CD4-positive, alpha-beta T cell treated with Interleukin-2 at 100 ng/mL for 4 hours (primary cell): Measurements from ENCODE around the gene DCAKD.
"Not testable (repeated sequence)": the region's sequence is repeated elsewhere in the genome, so short reads cannot be mapped to it uniquely, and the experiment has no call there.

Experiments used
- DNase-seq: peaks from one replicate; pipeline ENCODE4 v3.0.0-alpha.2; 2020; ENCODE audit warnings: low spot score

The DCAKD gene

GRCh38 chr17:45063198-45063597, 11.8 kb upstream of the DCAKD start:
- no peak for DNase-seq

DNA sequence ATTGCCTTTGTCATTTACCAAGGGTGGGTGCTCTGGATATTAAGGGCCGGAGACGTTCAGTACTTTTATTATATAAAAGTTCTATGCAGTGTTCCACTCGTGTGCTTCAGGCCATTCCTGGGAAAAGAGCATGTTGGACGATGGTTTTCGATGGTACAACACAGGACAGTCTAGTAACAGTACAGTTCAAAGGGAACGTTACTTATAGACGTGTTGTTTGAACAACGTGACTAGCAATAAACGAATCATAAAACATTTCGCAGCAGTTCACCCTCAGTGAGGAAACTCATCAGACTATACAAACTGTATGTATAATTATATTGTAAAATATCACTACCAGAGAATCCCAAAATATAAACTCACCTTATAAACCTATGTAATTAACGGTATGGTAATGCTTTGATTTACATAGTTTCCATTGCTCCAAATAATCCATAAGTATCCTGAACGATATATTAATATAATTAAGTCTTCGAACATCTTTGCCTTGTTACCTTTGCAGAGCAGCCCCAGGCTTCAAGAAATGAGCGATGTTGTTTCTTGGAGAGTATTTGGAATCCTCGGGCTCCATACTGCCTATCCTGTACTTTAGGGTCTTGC, 10.3 kb upstream of the DCAKD start:
- no peak for DNase-seq

DNA sequence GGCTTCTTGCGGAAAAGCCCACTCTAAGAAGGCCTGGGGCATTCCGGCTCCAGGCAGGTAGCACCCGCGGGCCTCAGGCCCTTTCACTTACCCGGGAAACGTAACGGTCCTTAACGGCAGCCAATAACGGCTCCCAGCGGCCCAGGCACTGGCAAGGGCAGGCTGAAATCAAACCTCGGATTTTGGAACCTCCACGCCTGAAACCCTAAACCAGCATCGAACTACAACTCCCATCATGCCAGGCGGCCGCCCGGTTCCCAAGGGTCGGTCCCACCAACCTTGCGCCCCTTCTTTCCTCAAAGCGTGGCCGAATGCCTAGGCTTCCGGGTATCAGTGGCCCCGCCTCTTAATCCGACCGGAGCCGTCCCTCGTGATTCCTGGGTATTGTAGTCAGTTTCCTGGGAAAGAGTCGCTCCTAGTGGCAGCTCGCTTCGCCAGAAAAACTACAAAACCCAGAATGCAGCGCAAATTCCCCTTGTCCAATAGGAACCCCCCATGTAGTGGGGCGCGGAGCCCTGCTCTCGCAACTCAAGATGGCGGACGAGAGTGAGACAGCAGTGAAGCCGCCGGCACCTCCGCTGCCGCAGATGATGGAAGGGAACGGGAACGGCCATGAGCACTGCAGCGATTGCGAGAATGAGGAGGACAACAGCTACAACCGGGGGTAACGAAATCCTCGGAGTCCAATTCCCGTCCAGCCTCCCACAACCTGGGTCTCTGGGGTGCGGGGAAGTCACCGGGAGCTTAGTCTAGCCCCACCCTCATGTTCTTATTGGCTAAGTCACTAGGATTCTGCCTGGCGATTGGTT, 9.6 kb upstream of the DCAKD start, which contains the start of gene NMT1:
Gene NMT1 (plus strand): TSS at position 521 of the 809 bp plus-strand sequence. CDS start 13 bp downstream, at position 534.
- peak; percentile 99 for DNase-seq

DNA sequence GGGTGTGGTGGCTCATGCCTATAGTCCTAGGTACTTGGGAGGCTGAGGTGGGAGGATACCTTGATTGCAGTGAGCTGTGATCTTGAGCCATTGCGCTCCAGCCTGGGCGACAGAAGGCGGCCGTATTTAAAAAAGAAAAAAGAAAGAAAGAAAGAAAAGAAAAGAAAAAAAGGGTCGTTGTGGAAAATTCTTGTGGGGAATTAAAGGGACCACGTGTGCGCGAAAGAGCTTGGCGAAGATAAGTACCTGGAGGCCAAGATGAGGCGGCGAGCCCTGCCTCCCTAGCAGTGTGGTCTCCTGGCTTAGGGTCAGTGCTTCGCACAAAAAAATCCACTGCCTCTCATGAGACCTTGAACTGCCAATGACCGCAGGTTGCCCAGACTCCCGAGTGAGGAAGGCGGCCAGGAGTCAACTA, 9.0 kb upstream of the DCAKD start:
- no peak for DNase-seq

DNA sequence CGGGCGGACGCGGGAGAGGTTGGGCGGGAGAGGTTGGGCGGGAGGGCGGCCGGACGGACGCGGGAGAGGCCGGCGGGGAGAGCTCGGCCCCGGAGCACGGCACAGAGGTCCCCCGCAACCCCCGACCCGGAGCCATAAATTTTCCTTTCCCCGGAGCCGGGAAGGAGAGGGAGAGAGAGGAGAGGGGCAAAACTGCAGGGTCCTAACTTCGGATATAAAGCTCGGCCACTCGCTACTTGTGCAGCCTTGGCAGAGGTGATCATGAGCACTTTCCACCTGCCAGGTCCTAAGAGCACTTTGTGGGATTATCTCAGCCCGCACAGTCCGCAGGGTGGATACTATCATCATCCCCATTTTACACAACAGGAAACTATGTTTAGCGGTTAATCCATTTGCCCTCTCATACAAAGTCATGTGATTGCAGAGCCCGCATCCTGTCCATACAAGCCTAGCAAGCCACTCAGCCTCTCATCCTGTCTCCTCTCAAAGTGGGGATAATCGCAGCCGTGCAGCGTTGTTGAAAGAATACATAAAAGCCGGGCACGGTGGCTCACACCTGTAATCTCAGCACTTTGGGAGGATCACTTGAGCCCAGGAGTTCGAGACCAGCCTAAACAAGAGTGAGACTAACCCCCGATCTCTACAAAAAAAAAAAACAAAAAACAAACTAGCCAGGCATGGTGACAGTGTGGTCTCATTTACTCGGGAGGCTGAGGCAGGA, 780 bp upstream of the DCAKD start:
- peak; percentile 51 for DNase-seq

GRCh38 chr17:45051720-45052051, 254 bp upstream of the DCAKD start:
- not testable (repeated sequence) for DNase-seq

GRCh38 chr17:45050481-45051059, 862 bp downstream of the DCAKD start:
- DNase-seq = peak; percentile 54

DNA sequence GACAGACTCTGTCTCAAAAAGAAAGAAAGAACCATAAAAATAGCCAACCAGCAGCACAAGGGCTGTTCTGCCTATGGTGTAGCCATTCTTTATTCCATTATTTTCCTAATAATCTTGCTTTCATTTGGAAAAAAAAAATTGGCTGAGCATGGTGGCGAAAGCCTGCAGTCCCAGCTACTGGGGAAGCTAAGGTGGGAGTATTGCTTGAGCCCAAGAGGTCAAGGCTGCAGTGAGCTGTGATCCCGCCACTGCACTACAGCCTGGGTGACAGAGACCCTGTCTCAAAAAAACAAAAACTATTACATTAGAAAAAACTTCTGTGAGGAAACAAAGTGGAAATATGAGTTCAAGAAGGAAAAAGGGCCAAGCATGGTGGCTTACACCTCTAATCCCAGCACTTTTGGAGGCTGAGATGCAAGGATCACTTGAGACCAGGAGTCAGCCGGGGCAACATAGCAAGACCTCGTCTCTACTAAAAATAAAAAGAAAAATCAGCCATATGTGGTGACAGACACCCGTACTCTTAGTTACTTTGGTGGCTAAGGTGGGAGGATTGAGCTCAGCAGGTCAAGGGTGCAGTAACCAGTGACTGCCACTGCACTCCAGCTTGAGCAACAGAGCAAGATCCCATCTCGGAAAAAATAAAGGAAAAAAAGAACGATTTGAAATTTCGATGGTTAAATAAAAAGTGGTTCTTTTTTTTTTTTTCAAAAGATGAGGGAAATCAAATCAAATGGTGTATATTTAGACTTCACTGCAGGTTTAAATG, 2.5 kb downstream of the DCAKD start:
- DNase-seq = no peak

DNA sequence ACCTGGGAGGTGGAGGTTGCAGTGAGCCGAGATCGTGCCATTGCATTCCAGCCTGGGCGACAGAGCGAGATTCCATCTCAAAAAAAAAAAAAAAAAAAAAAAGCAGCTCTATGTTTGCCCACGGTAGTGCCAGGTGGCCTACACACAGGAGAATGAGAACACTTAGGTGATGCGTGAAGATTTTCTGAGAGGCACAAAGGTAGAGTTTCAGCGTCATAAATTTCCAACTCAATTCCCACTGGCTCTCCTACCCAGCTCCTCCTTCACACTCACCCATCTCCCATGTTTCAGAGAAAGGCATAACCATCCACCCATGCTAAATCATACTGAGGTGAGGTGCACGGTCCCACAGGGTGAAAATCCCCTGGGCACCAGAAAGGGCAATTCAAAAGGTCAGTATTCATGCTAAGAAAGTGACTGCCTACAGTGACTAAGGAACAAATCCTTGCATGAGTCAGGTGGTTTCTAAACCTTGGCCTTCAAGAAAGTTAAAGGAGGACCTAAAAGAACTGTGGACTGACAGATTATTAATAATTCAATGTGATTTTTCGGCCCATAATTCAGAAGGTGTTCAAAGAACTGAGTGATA, 4.8 kb downstream of the DCAKD start:
- no peak for DNase-seq

GRCh38 chr17:45043813-45044540, 7.5 kb downstream of the DCAKD start:
- no peak for DNase-seq

DNA sequence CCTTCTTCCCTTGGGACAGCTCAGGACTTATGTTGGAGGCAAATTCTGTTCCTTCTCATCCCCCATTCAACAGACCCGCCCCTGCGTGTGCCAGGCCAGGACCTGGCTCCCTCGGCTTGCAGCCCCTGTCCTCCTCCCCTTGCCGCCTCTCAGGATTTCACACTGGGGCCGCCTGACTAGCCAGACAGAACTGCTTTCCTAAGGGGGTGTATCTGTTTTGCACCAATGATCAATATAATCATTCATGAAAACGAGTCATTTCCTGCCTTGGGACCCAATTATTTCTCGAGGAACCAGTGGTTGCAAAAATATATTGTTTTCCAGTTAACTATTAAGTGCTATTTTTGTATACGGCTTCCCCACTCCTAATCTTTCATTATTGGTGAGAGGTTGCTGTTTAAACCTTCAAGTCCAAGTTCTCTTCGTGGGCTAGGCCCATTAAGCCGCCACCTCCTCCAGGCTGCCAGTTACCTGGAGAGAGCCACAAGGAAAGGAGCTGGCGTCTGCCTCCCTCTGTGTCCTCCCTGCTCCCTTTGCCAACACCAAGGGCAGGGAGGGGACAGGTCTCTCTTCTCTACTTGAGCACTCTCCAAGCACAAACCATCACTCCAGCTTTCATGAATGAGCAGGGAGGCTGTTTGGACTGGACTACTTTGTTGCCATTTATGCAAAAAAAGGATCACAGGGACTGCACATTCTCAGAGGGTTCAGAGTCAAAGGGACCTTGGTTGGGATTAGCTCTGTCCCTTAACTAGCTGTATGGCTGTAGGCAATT, 8.9 kb downstream of the DCAKD start:
- DNase-seq = no peak

DNA sequence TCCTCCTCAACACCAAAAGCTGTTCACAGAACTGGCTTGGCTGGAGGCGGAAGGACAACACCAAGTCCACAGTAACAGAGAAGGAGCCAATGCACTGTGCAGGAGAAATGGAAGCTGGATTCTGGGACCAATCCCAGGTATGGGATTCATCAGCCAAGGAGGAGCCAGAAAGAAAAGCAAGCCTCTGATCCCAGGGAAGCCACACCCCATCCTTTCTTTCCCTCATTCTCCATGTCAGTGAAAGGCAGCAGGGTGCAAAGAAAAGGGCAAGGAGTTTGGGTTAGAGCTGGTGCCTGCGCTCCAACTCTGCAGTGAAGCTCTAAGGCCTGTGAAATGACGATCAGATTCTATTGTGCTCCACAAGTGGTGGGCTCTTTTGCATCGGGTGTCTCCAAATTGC, 11.0 kb downstream of the DCAKD start:
- no peak for DNase-seq

DNA sequence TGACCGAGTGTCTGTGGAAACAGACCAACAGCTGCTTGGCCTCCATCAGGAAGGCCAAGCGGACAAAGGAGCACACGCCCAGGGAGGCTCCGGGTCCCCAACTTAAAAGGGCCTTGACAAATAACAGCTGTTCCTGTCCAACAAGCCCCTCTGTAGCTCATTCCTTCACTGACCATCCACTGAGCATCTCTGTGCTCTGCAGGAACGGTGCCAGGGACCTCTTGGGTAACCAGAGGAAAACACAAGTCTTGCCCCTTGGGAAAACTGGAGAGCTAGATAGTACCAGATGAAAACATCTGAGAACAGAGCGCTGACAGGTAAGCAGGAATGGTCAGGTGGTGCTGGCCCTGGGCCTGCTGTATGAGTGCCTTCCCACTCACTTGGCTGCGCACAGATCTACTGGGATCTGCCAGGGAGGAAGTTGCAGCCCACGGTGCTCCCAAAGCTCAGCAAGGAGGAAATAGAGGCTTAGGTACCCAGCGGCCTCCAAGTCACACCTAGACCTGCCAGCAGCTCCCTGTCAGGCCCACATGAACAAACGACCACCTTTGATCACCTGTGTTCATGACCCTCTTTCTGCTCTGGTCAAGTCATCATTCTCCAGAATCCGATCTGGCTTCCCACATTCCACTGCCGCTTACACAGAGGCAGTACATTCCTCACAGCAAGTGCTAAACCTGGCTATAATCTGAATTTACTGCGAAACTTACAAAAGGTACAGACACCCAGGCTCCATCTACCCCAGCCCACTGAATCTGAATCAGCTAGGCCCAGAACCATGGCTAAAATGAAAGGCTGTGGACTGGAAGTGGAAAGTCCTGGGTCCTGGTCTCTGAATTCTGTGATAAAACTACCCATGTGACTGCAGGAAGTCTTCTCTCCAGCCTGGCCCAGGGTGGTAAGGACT, 12.5 kb downstream of the DCAKD start:
- no peak for DNase-seq

- no peak for DNase-seq
Measured at GRCh38 chr17:45036691-45037090, 14.7 kb downstream of the DCAKD start.

DNA sequence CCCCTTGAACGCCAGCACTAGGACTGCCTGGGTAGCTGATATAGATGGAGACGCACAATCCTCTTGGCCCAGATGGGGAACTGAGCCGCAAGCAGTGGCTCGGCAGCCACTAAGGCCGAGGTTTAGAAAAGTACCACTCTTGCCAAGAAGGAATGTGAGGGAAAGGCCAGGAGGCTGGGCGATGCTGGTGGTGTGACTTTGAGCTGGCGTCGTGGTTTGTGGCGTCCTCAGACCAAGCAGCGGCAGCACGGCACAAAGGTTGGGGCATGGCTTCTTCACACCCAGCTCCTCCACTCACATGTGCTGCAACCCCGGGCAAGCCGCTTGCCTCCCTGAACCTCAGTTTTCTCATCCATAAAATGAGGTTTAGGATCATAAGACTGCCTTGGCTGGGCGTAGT, 15.6 kb downstream of the DCAKD start:
- DNase-seq = no peak

DNA sequence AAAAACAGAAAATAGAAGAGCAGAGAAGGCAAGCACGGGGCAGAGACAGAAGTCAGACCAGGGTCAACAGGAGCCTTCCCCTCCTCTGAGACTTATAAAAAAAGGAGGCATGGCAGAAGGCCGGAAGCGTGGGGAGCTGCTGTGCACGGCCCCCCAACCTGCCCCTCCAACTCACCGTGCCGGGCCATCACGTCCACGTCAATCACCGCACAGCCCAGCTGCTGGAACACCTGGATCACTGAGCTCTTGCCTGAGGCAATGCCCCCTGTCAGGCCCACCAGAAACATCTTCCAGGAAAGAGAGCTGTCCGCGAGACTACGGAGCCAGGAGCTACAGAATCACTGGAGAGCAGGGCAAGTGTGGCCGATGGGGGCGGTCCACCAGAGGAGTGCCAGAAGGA, 16.8 kb downstream of the DCAKD start:
- DNase-seq = no peak

- DNase-seq = no peak
Measured at GRCh38 chr17:45032174-45032541, 19.3 kb downstream of the DCAKD start.

DNA sequence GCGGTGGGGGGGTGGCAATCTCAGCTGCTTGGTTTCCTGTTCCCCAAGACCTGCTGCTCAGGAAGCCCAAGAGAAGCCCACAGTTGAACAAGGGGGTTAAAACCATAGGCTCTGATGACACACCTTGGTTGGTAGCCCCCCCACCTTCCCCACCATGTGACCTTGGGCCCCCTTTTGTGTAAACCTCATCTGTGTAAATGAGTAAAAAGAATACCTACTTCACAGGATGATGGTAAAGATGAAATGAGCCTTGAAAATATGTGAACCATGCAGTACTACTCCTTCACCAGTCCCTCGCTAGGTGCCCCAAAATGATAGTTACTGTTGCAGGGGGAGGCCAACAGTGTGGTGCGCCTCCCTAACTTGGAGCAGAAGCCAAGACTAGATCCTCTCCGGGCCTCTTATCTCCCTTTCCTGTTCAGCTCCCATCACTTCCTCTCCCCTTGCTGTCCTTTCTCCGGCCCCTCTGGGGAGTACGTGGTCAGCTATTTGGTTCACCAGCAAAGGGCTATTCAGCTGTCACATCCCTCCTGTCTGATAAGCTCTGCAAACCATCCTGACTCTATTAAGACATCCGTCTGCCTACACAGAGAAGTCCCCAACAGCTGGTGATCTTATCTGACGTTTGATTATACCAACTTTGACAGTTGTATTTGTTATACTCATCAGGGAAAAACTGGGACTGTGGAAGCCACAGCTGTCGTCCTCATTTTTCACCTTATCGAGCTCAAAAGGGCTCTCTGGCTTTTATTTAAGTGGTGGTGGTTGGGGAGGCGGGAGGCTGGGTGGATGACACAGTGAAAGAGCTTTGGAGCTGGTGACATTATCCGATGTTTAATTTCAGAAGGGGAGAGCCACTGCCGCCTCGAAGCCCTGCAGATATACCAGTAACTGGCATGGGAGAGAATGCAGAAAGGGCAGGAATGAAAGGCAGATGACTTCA, 19.9 kb downstream of the DCAKD start:
- no peak for DNase-seq
